H1 (cell line): ENCODE results near the gene CDH20. TPM values are rescaled to one million over a fixed set of nuclear protein-coding genes. Genes with fewer than 3 reads are reported as not detected.

ENCODE experiments used
- KDM4A ChIP-seq: IDR thresholded peaks from one replicate; pipeline ENCODE4 v1.7.1; 2012; ENCODE audit warnings: low read depth, mild to moderate bottlenecking, moderate library complexity, low read length, inconsistent platforms; ENCODE audit not compliant: severe bottlenecking
- polyA plus RNA-seq, 7 experiments: library from polyadenylated mRNA; depleted of rRNA in 3 of 7; stranded (reverse) in 5 of 7; unstranded in 2 of 7; fragments of >200 nt in 5 of 7; fragments of 200-250 nt in 2 of 7; gene quantifications; 1 replicate in 5 of 7; 2 replicates in 1 of 7; 4 replicates in 1 of 7; pipeline versions ENCODE4 v1.2.1 to v1.2.3, GENCODE V29; 2011 to 2013; ENCODE audit warnings: missing spikeins in 2 of 7, mixed read lengths in 2 of 7
- total RNA-seq: library from RNA; stranded (reverse); fragmentation: NEBNext Ultra II Directional; extraction: Animal tissue kit (Norgen Biotek cat#: 25700); gene quantifications from 2 replicates; pipeline ENCODE4 v1.2.1, GENCODE V29; 2021

The CDH20 gene
- total and polyA plus RNA-seq, 2 of the 8 experiments (the other 6 are each of a cell fraction or from before 2014, with no cell fraction given) = 0.07 to 0.12 TPM

DNA sequence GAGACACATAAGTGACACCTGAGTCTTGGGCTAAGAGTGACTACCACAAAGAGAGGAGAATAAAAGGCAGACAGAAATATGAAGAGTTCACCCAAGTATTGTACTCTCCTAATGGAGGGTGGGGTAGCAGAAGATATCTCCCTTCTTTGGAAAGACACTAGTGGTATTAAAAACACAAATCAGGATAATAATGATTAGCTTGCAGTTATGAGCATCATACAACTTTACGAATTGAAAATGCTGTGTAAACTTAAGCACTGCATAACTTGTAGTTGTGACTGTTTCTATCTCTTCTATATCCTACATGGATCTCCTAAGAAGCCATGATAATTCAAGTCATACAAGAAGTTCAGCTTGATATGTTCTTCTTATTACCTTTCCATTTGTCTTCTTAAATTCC lies 38.1 kb upstream of the CDH20 start (continued):
- TF ChIP-seq KDM4A = no peak
